Activated CD8-positive, alpha-beta memory T cell treated with anti-CD3 and anti-CD28 coated beads for 48 hours (primary cell): ENCODE results near the gene PRRC2B.
"Not testable (repeated sequence)": the region's sequence is repeated elsewhere in the genome, so short reads cannot be mapped to it uniquely, and the experiment has no call there.

Experiments used
- DNase-seq, 3 experiments: peaks; one replicate each; pipeline ENCODE4 v3.0.0-alpha.2; 2020; ENCODE audit warnings: low read depth in 2 of 3, low spot score in 2 of 3

Gene PRRC2B

GRCh38 chr9:131393622-131394463 is at the start of gene PRRC2B:
PRRC2B (plus strand) TSS chr9:131394086; CDS start chr9:131430145, 36,059 bp downstream.
- DNase-seq: peak; percentile 57 to 76 (median 72)

DNA sequence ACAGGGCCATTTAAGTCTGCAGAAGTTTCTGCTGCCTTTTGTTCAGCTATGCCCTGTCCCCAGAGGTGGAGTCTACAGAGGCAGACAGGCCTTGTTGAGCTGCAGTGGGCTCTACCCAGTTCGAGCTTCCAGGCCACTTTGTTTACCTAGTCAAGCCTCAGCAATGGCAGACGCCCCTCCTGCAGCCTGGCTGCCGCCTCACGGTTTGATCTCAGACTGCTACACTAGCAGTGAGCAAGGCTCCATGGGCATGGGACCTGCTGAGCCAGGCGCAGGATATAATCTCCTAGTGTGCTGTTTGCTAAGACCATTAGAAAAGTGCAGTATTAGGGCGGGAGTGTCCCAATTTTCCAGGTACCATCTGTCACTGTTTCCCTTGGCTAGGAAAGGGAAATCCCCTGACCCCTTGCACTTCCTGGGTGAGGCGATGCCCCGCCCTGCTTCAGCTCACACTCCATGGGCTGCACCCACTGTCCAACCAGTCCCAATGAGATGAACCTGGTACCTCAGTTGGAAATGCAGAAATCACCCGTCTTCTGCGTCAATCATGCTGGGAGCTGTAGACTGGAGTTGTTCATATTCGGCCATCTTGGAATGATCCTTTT is 48.9 kb upstream of the PRRC2B start:
- not testable (repeated sequence) for DNase-seq

GRCh38 chr9:131346559-131346958 is 47.3 kb upstream of the PRRC2B start:
- DNase-seq: no peak

DNA sequence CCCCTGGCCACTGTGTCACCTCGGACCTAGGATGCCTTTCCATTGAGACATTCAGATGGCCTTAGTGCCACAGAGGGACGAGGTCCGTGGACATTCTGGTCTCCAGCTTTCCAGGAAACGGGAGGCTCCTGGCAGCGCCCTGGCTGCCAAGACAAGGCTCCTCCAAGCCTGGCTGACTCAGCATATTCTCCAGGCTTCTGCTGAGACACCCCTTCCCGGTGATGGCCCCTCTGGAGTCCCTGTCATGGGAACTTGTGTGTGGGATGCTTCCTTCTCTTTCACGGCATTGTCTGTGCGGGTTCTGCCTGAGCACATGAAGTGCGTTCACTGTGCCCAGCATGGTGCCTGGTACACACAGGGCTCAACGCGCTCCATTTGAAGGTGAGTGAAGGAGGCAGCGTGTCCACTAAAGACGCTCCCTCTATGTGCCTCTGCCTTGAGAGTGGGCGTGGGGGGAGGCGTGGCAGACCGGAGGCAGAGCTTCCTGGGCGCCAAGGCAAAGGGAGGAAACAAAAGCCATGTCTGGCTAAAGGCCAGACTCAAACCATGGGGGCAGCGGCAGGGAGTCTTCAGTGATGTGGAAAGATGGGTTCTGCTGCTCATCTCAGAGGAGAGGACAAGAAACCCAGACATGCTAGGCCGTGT is 46.4 kb upstream of the PRRC2B start:
- no peak for DNase-seq

GRCh38 chr9:131348631-131349521 is 45.0 kb upstream of the PRRC2B start:
- no peak for DNase-seq

DNA sequence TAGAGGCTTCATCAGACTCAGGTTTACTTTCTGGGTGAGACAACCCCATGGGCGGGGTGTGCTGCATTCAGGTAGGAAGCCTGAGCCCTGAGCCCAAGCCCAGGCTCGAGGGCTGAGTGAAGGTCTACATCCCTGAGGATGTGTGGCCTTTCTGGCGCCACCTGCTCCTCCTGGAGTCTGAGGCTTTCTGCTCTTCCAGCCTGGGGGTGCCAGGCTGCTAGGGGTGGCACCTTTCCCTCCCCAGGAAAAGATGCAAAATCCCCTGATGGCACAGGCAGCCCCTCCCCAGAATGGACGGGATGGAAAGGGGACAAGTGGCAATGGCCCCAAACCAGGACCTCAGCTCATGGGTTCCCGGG is 44.4 kb upstream of the PRRC2B start:
- no peak for DNase-seq

GRCh38 chr9:131349881-131350563 is 43.9 kb upstream of the PRRC2B start:
- peak; percentile 62 to 76 (median 76) for DNase-seq

DNA sequence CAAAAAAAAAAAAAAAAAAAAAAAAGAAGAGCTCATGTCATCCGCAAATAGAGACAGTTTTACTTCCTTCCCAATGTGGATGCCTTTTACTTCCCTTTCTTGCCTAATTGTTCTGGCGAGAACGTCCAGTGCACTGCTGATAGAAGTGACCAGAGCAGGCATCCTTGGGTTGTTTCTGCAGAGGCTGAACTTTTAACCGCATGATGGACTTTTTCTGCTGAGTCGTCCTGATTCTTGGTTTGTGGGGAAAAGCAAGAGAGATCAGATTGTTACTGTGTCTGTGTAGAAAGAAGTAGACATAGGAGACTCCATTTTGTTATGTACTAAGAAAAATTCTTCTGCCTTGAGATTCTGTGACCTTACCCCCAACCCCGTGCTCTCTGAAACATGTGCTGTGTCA is 37.4 kb upstream of the PRRC2B start:
- DNase-seq: not testable (repeated sequence)

DNA sequence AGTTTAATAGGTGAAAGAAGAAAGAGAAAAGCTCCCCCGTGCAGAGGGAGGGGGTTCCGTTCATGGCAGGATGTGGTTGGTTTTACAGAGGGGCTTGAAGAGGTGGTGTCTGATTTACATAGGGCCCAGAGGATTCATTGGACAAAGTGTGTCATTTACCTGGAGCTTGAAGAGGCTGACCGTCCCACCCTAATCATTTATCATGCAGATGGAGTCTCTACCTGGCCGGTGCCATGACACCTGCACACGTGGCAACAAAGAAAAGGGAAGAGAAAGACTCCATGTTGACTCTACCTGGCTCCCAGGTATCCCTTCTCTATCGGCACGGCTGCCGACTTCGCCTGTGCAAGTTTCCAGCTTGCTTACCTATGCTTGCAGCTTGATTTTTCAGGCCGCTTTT is 35.3 kb upstream of the PRRC2B start:
- no peak for DNase-seq

DNA sequence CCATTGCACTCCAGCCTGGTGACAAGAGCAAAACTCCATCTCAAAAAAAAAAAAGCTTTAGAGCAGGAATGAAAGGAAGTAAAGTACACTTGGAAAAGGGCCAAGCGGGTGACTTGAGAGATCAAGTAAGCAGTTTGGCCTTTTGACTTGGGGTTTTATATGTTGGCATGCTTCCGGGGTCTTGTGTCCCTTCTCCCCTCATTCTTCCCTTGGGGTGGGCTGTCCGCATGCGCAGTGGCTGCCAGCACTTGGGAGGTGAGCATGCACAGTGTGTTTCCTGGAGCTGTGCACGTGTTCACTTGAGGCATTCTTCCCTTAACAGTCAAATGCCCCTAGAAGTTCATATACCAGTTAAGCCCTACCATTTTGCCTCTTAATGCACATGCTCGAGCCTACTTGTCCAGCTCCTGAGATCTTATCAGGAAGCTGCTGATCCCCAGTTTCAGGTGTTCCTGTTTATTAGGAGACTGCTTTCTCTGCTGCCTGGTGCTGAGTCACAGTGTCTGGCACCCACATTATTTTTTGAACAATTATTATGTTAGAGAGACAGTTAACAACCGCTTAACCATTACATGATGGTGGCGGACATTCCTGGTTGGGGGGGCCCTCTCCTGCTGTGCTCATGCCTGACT is 32.6 kb upstream of the PRRC2B start:
- DNase-seq: no peak

GRCh38 chr9:131365546-131365945 is 28.3 kb upstream of the PRRC2B start:
- DNase-seq: no peak

DNA sequence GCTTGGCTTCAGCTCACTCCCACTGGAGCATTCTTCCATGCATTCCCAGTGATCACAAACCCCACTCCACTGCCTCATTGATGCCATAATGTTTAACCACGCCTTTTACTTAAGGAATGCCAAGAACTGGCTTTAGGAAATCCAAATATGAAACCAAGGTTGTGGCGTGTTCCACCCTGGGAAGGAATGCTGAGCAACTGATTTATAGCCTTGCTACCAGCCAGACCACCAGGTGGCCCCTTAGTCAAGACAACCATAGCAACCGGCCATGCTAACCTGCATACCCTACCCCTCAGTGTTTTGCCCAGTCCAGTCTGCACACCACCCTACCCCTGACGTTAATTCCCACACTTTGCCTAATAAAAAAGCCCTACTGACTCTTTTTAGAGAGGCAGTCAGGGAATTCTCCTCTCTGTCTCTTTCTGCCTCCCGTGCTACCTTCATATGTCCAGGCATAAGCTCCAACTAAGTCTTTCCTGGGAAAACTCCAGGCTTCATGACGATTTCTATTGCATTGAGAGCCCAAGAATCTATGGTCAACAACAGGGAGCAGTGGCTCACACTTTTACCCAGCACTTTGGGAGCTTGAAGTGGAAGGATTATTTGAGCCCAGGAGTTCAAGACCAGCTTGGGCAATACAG is 27.0 kb upstream of the PRRC2B start:
- DNase-seq: no peak

DNA sequence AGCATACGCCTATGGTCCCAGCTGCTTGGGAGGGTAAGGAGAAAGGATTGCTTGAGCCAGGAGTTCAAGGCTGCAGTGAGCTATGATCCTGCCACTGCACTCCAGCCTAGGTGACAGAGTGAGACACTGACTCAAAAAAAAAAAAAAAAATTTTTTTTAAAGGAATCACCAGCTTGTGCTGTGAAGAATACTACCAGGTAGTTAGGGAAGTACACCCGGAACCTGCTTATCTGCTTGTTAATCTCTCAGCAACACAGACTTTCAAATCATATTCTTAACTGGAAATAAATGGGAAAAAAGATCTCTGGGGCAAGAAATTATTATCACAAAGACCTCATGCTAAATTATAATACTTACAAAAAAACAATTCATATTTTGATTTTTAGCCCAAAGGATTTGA is 26.4 kb upstream of the PRRC2B start:
- no peak for DNase-seq

GRCh38 chr9:131370638-131371037 is 23.2 kb upstream of the PRRC2B start:
- no peak for DNase-seq

- DNase-seq: not testable (repeated sequence)
Observed at GRCh38 chr9:131372599-131372973, 21.3 kb upstream of the PRRC2B start.

- not testable (repeated sequence) for DNase-seq
Observed at GRCh38 chr9:131374638-131375037, 19.2 kb upstream of the PRRC2B start.

- DNase-seq: no peak
Observed at GRCh38 chr9:131379056-131379455, 14.8 kb upstream of the PRRC2B start.

GRCh38 chr9:131382850-131383729 is 10.8 kb upstream of the PRRC2B start:
- no peak for DNase-seq

GRCh38 chr9:131385296-131385695 is 8.6 kb upstream of the PRRC2B start:
- DNase-seq: no peak
